Uterus (tissue), 2 donors: ENCODE results near the gene SPEG.

Experiments
- POLR2A ChIP-seq, 2 donors: fragments of 450-650 bp; IDR thresholded peaks; one replicate each; pipeline ENCODE4 v1.6.1; 2016; ENCODE audit warnings: antibody characterized with exemption in 2 of 2, mild to moderate bottlenecking in 1 of 2, moderate library complexity in 1 of 2
- TF ChIP-seq, protein P1 (sequence below), 4 experiments: fragments of 200-600 bp in 2 of 4; fragments of 450-650 bp in 2 of 4; sonication (generic) in 2 of 4; IDR thresholded peaks; one replicate each; pipeline ENCODE4 v1.5.1; 2016 to 2019; ENCODE audit warnings: antibody characterized with exemption in 4 of 4, mild to moderate bottlenecking in 2 of 4, moderate library complexity in 1 of 4

DNA sequence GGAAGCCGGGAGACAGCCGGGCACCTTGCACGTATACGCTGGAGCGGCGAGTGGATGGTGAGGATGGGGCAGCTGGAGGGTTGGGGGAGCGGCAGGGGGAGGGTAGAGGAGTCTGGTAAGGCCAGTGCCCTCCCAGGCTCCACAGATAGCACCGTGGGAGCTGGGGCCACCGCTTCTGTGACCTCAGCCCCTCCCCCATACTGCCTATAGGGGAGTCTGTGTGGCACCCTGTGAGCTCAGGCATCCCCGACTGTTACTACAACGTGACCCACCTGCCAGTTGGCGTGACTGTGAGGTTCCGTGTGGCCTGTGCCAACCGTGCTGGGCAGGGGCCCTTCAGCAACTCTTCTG, 54.2 kb downstream of the SPEG start:
- TF ChIP-seq, protein P1, sequence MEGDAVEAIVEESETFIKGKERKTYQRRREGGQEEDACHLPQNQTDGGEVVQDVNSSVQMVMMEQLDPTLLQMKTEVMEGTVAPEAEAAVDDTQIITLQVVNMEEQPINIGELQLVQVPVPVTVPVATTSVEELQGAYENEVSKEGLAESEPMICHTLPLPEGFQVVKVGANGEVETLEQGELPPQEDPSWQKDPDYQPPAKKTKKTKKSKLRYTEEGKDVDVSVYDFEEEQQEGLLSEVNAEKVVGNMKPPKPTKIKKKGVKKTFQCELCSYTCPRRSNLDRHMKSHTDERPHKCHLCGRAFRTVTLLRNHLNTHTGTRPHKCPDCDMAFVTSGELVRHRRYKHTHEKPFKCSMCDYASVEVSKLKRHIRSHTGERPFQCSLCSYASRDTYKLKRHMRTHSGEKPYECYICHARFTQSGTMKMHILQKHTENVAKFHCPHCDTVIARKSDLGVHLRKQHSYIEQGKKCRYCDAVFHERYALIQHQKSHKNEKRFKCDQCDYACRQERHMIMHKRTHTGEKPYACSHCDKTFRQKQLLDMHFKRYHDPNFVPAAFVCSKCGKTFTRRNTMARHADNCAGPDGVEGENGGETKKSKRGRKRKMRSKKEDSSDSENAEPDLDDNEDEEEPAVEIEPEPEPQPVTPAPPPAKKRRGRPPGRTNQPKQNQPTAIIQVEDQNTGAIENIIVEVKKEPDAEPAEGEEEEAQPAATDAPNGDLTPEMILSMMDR (IDR thresholded peaks at IDR 0.05): no peak
- TF ChIP-seq POLR2A (IDR thresholded peaks at IDR 0.05): no peak
